H54 (cell line): ENCODE data around the gene AGXT2.
"Not testable (repeated sequence)": the region's sequence is repeated elsewhere in the genome, so short reads cannot be mapped to it uniquely, and the experiment has no call there.

ENCODE experiments used
- DNase-seq: peaks from one replicate; pipeline ENCODE4 v3.0.0; 2011; ENCODE audit warnings: low spot score, mixed read lengths; ENCODE audit not compliant: insufficient read length
- FAIRE-seq: peaks from 3 replicates; lab custom pipeline; 2011; peaks lifted over from hg19 to GRCh38; lab: Jason Lieb, UNC
- POLR2A ChIP-seq: IDR thresholded peaks from 2 replicates; pipeline ENCODE4 v1.6.1; 2011; ENCODE audit warnings: low read depth, mild to moderate bottlenecking, low read length

The AGXT2 gene

DNA sequence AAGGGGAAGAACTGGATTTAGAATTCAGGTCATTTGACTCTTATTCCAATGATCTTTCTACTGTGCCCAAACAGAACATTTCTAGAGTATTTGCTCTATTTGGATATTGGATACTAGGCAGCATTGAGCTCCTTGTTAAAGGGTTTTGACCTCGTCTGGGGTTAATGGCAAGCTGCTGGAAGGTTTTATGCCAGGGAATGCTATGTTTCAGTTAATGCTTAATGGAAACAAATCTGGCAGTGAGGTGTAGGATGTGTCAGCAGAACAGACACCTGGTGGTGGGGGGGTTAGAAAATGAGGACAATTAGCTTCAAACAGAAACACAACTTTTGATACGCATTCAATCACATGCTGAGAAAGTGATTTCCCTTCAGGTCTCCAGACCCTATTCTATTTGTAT lies 51.5 kb downstream of the AGXT2 start:
- DNase-seq (no peak), FAIRE-seq (no peak)
- no peak for TF ChIP-seq POLR2A

DNA sequence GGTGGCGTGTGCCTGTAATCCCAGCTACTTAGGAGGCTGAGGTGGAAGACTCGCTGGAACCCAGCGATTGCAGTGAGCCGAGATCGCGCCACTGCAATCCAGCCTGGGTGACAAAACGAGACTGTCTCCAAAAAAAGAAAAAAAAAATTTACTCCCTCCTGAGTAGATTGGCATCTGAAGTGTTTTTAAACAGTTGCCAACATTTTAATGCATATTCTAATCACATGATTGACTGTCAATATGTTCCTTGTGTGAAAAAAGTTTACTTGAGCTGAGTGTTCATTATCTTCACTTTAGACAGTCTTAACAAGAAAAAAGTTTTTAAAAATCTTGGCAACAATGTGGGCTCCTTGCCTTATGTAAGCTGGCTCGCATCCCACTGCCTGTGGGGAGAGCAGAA lies 53.8 kb downstream of the AGXT2 start:
- TF ChIP-seq POLR2A, result no peak
- DNase-seq, result no peak
- no peak for FAIRE-seq

DNA sequence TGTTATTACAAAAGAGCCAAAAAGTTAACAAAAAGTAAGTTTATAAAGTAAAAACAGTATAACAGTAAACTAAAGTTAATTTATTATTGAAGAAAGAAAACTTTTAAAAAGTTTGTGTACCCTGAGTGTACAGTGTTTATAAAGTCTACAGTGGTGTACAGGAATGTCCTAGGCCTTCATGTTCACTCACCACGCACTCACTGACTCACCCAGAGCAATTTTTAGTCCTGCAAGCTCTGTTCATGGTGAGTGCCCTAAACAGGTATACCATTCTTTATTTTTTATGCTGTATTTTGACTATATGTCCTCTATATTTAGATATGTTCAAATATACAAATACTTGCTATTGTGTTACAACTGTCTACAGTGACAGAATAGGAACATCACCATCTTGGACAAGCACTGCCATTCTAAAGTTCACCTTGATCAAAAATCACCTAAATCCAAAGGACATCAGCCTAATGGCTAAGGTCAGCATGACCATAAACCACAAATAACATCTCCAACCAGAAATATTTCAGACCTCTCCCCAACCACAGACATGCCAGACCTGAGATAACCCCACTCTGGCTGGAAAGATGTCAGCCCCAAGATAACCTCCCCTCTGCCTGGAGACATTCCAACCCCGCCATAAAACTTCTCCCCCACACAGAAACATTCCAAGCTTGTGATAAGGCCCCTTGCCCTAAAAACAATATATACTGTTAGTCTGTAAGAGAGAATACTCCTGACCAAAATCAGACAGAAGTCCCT lies 56.1 kb downstream of the AGXT2 start:
- no peak for FAIRE-seq
- no peak for TF ChIP-seq POLR2A
- no peak for DNase-seq

DNA sequence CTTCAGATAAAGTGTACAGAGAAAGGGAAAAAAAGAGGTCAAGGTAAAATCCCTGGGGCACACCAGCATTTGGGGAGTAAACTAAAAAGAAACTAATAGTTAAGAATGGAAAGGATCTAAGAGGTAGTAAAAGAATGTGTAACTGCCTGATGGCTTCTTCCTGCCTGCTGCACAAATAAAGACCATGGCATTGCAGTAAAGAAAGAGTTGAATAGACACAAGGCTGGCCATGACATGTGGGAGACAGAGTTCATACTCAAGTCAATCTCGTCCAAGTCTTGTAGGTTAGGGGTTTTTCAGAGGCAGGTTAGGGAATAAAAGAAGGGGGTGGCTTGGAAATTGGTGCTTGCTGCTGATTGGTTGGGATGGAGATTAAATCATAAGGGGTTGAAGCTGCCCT lies 60.8 kb downstream of the AGXT2 start:
- DNase-seq (no peak), FAIRE-seq (no peak)
- no peak for TF ChIP-seq POLR2A

DNA sequence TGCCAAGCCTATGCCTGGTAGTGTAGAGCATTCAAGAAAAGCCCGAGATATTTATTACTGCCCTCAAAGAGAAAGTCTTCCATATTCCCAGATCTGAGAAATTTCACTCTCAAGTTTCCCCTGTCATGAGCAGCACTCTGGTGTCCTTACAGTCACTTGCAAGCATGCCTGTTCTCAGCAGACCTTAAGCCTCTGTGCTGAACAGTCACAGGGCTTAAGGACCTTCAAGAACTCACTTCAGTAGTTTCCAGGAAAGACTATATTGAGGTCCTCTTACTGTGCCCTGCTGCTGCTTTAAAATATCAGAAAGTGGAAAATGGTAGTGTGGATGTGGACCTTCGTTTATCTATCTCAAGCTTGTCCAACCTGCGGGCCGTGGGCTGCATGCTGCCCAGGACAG lies 64.9 kb downstream of the AGXT2 start:
- DNase-seq (no peak), FAIRE-seq (no peak)
- no peak for TF ChIP-seq POLR2A

DNA sequence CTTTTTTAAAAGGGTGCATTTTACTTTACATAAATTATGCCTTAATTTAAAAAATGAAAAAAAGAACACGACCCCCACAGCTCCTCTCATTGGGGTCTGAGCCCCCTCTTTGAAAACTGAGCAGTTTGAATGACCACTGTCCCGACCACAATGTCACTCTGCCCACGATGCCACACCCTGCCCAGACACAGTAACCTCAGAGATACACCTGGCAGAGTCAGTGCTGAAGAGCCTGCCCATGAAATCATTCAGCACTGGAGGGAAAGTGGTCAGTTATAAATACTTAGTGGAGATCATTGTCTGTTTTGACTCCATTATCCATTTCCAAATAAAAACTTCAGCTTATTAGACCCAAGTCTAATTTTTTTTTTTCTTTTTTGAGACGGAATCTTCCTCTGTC lies 69.1 kb downstream of the AGXT2 start:
- no peak for FAIRE-seq

DNA sequence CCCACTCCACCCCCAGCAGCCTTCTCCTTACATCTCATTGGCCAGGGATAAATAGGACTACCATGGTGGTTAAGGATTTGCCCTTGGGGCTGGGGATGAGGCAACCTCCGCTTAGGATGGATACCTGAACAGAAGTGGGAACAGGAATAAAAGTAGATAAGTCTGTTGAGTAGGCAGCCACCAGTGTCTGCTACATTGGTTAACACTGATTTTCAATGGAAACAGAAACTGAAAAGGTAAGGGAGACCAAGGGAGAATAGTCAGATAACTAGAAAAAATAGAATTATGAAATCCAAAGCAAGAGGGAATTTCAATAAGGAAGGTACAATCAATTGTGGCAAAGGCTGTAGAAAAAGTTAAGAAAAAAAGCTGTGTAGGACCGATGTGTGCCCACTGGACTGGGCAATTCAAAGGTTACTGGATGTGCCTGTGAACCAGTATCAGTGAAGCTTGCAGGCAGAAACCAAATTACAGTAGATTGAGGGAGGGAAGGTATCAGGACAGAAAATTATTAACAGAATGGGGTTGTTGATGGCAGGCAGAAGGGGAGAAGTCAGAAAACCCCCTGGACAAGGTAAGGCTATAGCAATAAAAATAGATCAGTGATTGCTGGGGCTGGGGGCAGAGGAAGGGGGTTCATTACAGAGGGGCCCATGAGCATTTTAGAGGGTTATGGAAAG lies 69.7 kb downstream of the AGXT2 start:
- TF ChIP-seq POLR2A, result no peak
- FAIRE-seq (no peak), DNase-seq (no peak)

More for the DNA sequence above, 69.1 kb downstream of the AGXT2 start:
- no peak for TF ChIP-seq POLR2A
- DNase-seq, result no peak

DNA sequence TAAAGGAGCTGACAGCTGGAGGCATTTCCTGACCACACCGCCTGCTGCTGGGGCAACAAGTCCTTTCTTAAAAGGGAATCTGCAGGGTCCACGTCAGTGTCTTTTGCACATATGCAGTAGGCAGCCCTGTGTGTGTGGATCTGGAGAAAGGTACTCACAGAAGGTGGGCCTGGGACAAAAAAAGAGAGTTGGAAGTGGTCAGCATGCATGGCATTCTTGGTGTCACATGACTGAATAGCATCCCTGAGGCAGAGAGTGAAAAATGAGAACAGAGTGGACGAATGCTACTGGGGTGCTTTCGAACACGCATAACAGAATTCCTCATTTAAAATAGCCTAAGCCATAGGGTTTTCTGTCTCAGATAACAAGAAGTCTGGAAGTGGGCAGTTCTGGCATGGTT lies 71.4 kb downstream of the AGXT2 start:
- TF ChIP-seq POLR2A, result no peak
- DNase-seq (no peak), FAIRE-seq (no peak)

DNA sequence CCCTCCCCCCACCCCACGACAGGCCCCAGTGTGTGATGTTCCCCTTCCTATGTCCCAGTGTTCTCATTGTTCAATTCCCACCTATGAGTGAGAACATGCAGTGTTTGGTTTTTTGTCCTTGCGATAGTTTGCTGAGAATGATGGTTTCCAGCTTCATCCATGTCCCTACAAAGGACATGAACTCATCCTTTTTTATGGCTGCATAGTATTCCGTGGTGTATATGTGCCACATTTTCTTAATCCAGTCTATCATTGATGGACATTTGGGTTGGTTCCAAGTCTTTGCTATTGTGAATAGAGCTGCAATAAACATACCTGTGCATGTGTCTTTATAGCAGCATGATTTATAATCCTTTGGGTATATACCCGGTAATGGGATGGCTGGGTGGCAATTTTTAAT lies 76.1 kb downstream of the AGXT2 start:
- not testable (repeated sequence) for FAIRE-seq, DNase-seq

DNA sequence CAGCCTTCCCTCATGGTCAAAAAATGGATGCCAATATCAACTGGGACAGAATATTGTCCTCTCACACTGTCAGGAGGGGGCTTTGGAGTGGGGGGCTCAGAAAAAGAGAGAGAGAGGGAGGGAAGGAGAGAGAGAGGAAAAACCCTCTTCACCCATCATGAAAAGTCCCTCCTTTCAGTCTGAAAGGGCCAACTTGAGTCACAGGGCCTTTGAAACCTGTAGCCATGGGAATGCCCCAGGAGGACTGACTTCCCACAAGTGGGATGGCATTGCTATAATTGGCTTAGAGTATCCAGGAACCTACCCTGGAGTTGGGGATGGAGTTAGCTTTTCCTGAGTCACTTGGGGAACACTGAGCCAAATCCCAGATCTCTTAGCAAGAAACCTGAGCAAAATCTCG lies 77.2 kb downstream of the AGXT2 start:
- no peak for TF ChIP-seq POLR2A
- DNase-seq, result no peak
- FAIRE-seq, result no peak

DNA sequence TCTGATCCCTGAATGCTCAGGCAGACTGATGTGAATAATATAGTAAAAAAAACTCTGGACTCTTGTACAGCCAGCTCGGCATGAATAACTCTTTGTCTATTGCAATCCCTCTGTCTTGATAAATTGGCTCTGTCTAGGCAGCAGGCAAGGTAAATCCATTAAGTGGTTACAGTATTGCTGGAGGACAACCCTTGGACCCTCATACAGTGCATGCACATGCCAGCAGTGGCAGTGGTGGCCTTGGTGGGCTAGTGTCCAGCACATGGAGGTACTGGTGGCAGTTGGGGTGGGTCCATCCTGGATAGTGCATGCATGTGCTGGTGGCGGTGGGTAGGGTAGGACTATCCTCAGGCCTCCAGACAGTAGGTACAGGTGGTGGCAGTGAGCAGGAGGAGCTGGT lies 79.5 kb downstream of the AGXT2 start:
- TF ChIP-seq POLR2A, result no peak
- DNase-seq, result no peak
- FAIRE-seq, result no peak

DNA sequence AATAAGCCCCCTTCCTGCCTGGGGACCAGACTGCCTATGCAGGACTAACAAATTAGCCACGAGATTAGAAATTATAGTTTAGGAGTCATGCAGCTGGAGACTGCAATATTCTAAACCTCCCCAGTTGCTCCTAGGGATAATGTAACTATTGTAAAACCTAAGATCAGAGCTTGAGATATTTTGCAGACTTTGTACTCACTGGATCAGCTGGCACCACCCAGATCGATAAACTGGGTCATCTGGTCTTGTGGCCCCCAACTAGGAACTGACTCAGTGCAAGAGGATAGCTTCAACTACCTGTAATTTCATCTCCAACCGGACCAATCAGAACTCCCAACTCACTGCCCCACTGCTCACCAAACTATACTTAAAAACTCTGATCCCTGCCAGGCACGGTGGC lies 80.2 kb downstream of the AGXT2 start:
- no peak for FAIRE-seq
- no peak for DNase-seq
- no peak for TF ChIP-seq POLR2A

DNA sequence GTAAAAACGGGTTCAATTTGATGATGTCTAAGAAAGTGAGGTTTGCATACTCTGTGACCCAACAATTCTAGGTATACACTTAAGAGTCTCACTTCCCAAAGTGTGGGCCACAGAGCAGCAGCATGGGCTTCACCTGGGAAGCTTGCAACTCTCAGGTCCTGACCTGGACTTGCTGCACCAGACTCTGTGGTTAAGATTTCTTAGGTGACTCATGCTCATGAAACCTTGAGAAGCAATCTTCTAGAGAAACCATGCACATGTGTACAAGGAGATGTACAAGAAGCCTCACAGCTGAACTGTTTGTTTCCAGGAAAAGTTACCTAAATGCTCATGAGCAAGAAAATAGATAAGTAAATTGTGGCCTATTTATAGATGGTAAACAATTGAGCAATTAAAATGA lies 88.4 kb downstream of the AGXT2 start:
- peak; percentile 96 for FAIRE-seq
- peak; percentile 18 for DNase-seq
- no peak for TF ChIP-seq POLR2A

DNA sequence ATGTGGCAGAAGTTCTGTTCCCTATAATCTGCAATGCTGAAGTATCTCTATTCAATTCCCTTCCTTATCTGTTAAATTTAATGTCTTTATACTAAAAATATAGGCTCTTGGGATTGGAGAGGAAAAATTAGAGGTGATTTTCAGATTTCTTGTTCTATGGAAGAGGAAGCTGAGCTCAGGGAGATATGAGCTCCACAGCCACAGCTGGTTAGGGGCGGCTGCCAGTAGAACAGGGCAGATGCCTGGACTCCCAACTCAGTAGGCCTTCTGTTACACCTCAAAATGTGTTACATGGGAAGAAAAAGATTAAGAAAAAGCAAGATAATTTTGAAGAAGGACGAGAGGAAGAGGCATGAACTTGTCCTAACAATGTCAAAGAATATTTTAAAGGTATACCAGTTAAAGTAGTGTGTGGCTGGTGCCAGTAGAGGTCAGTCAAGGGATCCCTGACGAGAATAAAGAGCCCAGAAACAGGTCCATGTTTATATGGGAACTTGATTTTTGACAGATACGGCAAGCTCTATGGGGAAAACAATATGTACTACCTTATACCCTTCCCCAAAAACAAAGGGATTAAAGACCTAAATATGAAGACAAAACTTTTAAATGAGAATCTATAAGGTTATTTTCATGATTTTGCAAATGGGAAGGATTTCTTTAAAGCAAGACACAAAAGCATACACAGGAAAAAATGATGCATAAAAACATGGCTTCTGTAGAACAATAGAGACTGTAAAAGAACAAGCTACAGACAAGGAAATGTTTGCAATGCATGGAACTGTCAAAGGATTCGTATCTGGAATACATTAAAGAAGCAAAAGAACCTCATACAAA lies 89.7 kb downstream of the AGXT2 start:
- DNase-seq (peak; percentile 25), FAIRE-seq (peak; percentile 90)
- no peak for TF ChIP-seq POLR2A
